LNCaP clone FGC (cell line): Measurements from ENCODE around the gene PRKCH.

Source experiments
- DNase-seq: peaks from one replicate; pipeline ENCODE4 v3.0.0-alpha.2; 2011; ENCODE audit warnings: low read depth
- H3K4me3 ChIP-seq: 2 replicates; pipeline ENCODE4 v1.5.1; 2011; ENCODE audit warnings: mild to moderate bottlenecking, low read depth, low read length, control low read depth
- CTCF ChIP-seq: IDR thresholded peaks from 2 replicates; pipeline ENCODE4 v1.5.1; 2012; ENCODE audit warnings: mild to moderate bottlenecking; ENCODE audit not compliant: control insufficient read depth, insufficient read depth; ENCODE audit errors: extremely low read depth

Gene PRKCH

GRCh38 chr14:61484826-61485584 is 163.6 kb downstream of the PRKCH start:
- no peak for TF ChIP-seq CTCF
- no peak overlapping the region for H3K4me3 ChIP-seq
- DNase-seq = no peak

DNA sequence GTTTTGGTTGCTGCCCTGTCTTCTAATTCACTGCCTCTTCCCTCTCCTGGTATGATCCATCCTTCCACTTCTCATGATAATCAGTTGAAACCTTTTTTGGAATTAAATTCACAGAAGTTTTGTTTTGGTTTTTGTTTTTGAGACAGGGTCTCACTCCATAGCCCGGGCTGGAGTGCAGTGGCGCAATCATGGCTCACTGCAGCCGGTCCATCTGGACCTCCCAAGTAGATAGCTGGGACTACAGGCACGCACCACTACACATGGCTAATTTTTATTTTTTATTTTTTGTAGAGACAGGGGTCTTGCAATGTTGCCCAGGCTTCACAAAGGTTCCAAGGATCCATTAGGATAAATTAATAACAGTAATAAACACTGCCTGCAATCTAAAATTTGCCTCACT is 164.3 kb downstream of the PRKCH start:
- no peak for DNase-seq
- no peak for TF ChIP-seq CTCF
- H3K4me3 ChIP-seq = no peak overlapping the region

DNA sequence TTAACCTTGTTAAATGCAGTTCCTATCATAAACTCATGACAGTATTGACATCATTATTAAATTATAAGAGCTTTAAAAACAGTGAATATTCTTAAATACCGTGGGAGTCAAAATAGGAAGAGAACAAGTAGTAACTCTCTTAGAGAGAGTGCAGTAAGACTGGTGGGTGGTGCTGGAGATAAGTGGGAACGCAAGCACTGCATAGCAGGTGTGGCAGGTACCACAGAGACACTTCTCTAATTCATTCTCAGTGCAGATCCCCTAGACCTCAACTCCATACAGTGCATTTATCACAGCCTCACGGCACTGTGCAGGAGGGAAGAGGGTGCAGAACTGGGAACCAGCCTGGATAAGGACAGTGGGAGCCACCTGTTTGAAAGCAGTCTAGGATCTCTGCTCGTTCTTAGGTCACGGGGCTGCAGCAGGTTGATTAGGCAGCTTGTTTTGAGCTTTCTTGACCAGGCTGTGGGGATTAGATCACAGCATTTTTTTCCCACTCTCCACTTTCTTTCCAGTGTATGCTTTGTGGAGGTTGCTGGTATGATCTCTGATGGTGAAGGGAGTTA is 165.6 kb downstream of the PRKCH start:
- H3K4me3 ChIP-seq = no peak overlapping the region
- no peak for TF ChIP-seq CTCF
- no peak for DNase-seq

- DNase-seq = no peak
- no peak for TF ChIP-seq CTCF
- no peak overlapping the region for H3K4me3 ChIP-seq
These were observed 167.3 kb downstream of the PRKCH start for GRCh38 chr14:61488417-61489401.

DNA sequence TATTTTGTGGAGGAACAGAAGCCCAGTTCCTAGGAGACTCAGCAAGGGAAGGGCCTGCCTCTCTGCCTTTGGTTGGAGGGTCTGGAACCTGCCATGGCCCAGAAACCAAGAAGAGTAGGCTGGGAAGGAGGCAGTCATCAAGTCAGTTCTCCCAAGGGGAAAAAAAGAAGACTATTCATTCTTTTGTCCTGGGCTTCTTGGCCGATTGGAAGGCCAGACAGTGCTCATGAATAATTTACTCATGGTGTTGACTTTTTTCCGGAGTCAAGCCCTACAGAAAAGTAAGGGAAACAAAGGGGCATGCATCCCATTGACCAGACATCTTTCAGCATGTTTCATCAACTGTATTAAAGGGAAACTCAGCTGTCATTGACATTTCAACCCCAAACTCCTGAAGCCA is 168.1 kb downstream of the PRKCH start:
- DNase-seq = no peak
- no peak for TF ChIP-seq CTCF
- H3K4me3 ChIP-seq = no peak overlapping the region

- TF ChIP-seq CTCF = no peak
- no peak for DNase-seq
- H3K4me3 ChIP-seq = no peak overlapping the region
These were observed 168.6 kb downstream of the PRKCH start for GRCh38 chr14:61489932-61490331.
